Measurements from ENCODE around the gene TPCN1.

TPCN1 gene

DNA sequence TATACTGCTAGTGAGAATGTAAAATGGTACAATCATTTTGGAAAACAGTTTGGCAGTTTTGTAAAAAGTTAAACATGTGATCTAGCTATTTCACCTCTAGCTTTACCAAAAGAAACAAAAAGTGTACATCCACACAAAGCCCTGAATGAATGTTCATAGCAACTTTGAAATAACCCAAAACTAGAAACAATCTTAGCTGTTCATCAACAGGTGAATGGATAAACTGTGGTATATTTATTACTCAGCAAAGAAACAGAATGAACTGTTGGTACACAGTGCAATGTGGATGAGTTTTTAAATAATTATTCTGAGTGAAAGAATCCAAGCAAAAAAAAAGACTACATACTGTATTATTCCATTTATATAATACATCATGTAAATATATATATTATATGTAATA is 36.3 kb downstream of the TPCN1 start:
- no peak for DNase-seq (ENCODE audit: low read depth in 3 of 3, low spot score in 1 of 3)

DNA sequence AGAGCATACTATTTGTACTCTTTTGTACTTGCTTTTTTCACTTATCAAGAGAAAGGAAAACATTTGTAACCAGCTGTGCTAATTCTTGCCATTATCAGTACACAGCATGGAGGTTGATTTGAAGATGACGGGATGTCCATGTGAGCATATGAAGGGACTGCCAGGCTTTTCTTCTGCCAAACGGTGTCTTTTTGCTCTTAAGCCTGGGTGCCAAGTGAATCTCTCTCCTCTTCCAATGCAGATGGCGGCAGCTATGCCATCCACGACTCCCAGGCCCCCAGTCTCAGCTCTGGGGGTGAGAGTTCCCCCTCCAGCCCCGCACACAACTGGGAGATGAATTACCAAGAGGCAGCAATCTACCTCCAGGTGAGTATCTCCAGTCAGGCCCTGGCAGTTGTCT is 38.9 kb downstream of the TPCN1 start:
- no peak for DNase-seq (ENCODE audit: low read depth in 3 of 3, low spot score in 1 of 3)

DNA sequence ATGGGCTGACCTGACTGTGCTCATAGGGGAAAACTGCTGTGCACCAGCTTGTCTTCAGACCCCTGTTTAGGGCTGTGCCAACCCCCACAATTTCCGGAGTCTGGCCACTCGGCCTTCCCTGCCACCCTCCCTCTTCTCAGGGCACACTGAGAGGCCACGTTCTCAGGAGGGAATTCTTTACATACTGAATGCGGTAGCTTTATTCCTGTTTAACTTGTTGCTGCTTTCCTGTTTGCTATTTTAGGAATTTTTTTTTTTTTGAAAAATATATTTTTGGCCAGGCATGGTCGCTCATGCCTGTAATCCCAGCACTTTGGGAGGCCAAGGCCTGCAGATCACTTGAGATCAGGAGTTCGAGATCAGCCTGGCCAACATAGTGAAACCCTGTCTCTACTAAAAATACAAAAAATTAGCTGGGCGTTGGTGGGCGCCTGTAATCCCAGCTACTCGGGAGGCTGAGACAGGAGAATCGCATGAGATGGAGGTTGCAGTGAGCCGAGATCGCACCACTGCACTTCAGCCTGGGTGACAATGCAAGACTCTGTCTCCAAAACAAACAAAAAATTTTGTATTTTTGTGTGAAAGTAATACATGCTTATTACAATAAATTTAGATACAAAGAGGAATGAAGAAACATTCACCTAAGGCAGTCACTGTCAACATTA is 39.5 kb downstream of the TPCN1 start:
- DNase-seq (ENCODE audit: low read depth in 3 of 3, low spot score in 1 of 3), result no peak

DNA sequence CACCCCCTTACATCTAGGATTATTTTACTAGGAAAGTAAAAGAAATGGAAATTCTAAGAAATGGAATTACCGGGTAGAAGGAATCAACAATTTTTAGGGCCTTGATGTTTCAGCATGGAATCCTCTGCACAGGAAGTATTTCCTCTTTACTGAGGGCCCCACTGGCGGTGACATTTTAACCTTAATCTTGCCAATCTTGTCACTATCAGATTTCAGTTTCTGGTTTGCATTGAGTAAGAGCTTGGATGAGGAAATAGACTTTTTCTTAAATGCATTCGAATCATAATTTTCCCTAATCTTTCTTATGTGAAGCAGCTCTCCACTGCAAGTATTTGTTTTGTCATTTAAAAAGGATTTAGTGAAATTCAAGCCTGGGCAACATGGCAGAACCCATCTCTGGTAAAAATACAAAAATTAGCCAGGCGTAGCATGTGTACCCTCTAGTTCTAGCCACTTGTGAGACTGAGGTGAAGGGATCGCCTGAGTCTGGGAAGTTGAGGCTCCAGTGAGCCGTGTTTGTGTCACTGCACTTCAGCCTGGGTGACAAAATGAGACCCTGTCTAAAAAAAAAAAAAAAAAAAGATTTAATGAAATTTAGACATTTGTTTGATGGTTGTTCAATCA is 40.7 kb downstream of the TPCN1 start:
- no peak for DNase-seq (ENCODE audit: low read depth in 3 of 3, low spot score in 1 of 3)

GRCh38 chr12:113262710-113263109 is 41.4 kb downstream of the TPCN1 start:
- DNase-seq (ENCODE audit: low read depth in 3 of 3, low spot score in 1 of 3), result no peak

DNA sequence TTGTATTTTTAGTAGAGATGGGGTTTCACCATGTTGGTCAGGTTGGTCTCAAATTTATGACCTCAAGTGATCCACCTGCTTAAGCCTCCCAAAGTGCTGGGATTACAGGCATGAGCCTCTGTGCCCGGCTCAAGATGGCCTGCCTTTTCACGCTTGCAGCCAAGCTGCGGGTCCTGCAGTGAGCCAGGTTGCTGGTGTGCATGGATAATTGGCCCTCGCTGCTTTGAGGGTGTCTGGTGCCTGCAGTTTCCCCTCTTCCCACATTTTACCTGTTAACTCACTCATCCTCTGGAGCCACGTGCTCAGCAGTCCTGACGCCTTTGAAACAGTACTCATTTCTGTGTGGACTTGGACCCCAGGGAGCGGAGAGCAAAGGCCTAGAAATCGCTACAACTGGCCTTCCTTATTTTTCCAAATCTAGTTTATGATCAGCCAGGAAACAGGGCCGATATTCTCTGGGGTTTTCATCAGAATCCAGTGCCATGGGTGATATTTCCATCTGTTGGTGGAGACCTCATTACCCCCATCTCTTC is 42.2 kb downstream of the TPCN1 start:
- DNase-seq (ENCODE audit: low read depth in 3 of 3, low spot score in 1 of 3), result no peak

- DNase-seq (ENCODE audit: low read depth in 3 of 3, low spot score in 1 of 3), result no peak
These were observed 45.0 kb downstream of the TPCN1 start for GRCh38 chr12:113266106-113266895.

GRCh38 chr12:113267621-113268020 is 46.4 kb downstream of the TPCN1 start:
- DNase-seq (ENCODE audit: low read depth in 3 of 3, low spot score in 1 of 3), result no peak

GRCh38 chr12:113268136-113268535 is 46.9 kb downstream of the TPCN1 start:
- no peak for DNase-seq (ENCODE audit: low read depth in 3 of 3, low spot score in 1 of 3)

- DNase-seq (ENCODE audit: low read depth in 3 of 3, low spot score in 1 of 3), result no peak
These were observed 47.4 kb downstream of the TPCN1 start for GRCh38 chr12:113268621-113269020.

GRCh38 chr12:113269257-113269943 is 48.1 kb downstream of the TPCN1 start:
- DNase-seq (ENCODE audit: low read depth in 3 of 3, low spot score in 1 of 3), result no peak

GRCh38 chr12:113270709-113271009 is 49.4 kb downstream of the TPCN1 start:
- DNase-seq (ENCODE audit: low read depth in 3 of 3, low spot score in 1 of 3), result no peak

GRCh38 chr12:113271466-113271852 is 50.2 kb downstream of the TPCN1 start:
- no peak for DNase-seq (ENCODE audit: low read depth in 3 of 3, low spot score in 1 of 3)

DNA sequence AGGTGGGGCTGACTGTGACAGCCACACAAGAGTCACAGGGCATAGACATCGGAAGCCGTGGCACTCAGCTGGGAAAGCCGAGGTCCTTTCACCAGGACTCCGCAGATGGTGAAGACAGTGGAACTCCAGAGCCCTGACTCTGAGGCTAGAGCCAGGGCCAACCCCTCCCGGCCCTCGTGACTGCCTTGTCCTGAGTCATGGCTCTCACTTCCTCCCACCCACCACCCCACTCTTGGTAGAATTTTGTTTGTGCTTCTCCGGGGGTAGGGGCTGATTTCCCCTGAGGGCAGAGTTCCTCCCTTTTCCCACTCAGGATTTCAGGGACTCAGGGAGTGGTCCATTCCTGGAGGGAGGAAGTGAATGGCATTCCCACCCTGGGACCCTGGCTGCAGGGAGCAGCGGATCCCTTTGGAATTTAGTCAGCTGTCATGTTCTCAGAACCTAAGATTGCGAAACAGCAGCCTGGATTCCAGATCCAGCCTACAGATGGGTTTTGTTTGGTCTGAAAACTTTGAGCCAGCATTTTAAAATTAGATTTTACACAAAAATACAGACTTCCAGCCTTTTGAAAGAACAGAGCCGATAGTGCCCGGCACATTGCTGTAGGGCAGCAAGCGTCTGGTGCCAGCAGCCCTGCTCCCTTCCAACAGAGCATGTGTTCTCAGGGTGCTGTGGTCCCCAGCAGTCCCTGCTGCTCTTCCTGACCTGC is 50.7 kb downstream of the TPCN1 start:
- no peak for DNase-seq (ENCODE audit: low read depth in 3 of 3, low spot score in 1 of 3)

GRCh38 chr12:113273053-113273725 is 51.9 kb downstream of the TPCN1 start:
- DNase-seq (ENCODE audit: low read depth in 3 of 3, low spot score in 1 of 3), result no peak

DNA sequence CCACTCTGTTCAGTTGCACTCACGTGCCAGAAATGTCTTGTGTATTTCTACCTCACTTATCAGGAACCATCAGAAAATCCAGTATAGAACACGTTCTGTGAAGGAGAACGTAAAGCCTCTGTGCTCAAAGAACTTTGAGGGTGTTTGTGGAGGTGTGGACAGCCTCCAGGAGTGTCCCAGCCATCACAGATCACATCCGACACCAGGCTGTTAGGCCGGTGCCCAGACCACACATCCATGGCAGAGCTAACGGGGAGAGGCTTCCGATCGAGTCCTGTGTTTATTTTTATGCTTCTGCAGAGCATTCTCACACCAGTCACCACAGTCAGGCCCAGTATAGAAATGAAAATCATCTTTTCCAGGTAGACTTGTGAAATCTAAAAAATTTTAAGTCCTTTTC is 53.6 kb downstream of the TPCN1 start:
- DNase-seq (ENCODE audit: low read depth in 3 of 3, low spot score in 1 of 3), result no peak

- no peak for DNase-seq (ENCODE audit: low read depth in 3 of 3, low spot score in 1 of 3)
These were observed 55.0 kb downstream of the TPCN1 start for GRCh38 chr12:113276306-113276705.

GRCh38 chr12:113276946-113277500 is 55.8 kb downstream of the TPCN1 start:
- no peak for DNase-seq (ENCODE audit: low read depth in 3 of 3, low spot score in 1 of 3)

- DNase-seq (ENCODE audit: low read depth in 3 of 3, low spot score in 1 of 3), result no peak
These were observed 56.2 kb downstream of the TPCN1 start for GRCh38 chr12:113277511-113277910.

GRCh38 chr12:113278141-113278540 is 56.9 kb downstream of the TPCN1 start:
- DNase-seq (ENCODE audit: low read depth in 3 of 3, low spot score in 1 of 3), result no peak
